ENCODE measurements around the gene TSPEAR.
A peak's percentile ranks its signal among the peaks of the same experiment; 100 is the strongest.

The TSPEAR gene

DNA sequence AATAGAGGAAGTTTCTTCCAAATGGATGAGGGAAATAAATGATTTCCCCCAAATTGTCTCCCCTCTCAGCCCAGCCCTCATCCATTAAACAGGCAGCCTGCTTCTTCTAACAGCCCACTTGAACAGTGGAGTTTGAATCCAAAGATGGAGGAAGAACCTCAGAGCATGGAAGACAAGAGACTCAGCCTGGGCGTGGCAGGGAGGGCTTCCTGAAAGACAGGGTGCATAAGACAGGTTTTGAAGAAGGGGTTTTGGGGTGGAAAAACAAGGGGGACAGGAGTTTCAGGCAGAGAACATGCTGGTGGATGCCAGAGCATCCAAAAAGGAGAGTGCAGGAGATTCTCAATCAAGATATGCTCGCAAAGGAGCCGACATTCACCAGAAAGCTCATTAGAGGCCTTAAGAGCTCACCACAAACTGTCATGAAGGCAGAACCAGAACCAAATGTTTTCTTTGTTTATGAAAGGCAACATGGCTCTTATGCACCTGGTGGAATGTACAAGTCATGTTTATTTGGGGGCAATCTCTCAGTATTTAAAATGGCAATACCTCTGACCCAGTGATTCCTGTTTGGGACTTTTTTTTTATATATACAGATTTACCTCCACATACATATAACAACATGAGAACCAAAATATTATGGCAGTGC, 26.5 kb upstream of the TSPEAR start:
- H3K4me3 Mint-ChIP-seq: no peak overlapping the region
- H3K4me1 Mint-ChIP-seq: peaks cover 35% of the 10 kb centered on the region
- peak overlapping the region in 1 of 3 experiments; percentile 7 for H3K27ac Mint-ChIP-seq
- TF ChIP-seq, protein P1, sequence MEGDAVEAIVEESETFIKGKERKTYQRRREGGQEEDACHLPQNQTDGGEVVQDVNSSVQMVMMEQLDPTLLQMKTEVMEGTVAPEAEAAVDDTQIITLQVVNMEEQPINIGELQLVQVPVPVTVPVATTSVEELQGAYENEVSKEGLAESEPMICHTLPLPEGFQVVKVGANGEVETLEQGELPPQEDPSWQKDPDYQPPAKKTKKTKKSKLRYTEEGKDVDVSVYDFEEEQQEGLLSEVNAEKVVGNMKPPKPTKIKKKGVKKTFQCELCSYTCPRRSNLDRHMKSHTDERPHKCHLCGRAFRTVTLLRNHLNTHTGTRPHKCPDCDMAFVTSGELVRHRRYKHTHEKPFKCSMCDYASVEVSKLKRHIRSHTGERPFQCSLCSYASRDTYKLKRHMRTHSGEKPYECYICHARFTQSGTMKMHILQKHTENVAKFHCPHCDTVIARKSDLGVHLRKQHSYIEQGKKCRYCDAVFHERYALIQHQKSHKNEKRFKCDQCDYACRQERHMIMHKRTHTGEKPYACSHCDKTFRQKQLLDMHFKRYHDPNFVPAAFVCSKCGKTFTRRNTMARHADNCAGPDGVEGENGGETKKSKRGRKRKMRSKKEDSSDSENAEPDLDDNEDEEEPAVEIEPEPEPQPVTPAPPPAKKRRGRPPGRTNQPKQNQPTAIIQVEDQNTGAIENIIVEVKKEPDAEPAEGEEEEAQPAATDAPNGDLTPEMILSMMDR (IDR thresholded peaks at IDR 0.05; ENCODE audit: unreplicated experiment in 3 of 3): no peak
- H3K9me3 Mint-ChIP-seq: no peaks in the 10 kb centered on the region
- peaks cover 10% of the 10 kb centered on the region for H3K27me3 Mint-ChIP-seq (ENCODE audit: low read depth)
- no peaks in the 10 kb centered on the region for H3K36me3 Mint-ChIP-seq (ENCODE audit: low read depth)

DNA sequence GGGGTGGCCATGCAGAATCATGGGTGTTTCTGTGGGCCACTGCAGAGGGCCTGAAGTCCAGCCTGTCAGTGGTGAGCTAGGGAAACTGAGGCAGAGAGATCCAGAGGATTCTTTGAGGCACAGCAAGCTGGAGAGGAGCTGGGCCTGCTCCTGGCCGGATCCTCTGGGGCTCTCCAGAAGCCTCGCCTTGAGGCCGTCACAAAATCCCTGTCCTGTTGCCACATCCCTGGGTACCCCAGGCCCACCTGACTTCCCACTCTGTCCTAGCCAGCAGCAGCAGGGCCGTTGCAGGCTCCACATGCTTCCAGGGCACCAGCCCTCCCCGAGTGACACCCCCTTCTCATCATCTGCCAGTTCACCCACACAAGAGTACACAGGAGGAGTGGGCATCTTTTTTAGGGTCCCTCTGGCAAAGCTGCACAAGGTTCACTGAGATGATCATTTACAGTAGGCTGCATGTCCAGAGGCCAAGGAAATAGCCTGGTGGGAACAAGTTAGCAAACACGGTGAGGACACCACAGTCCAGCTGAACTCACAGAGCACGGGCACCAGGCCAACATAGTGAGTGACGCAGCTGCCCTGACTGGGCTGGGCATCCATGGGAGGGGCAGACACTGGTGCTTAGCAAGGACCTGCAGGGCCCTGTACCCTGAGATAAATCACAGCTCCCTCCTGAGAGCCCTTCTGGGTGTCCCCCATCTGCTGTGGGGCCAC, 25.1 kb upstream of the TSPEAR start:
- Mint-ChIP-seq H3K27me3 (ENCODE audit: low read depth) (peaks cover 10% of the 10 kb centered on the region), H3K4me1 (peaks cover 36% of the 10 kb centered on the region), H3K27ac (peak overlapping the region in 1 of 3 experiments; percentile 73), H3K9me3 (peaks cover 3% of the 10 kb centered on the region), H3K4me3 (no peak overlapping the region), H3K36me3 (ENCODE audit: low read depth) (no peaks in the 10 kb centered on the region)
- TF ChIP-seq, protein P1 (IDR thresholded peaks at IDR 0.05; ENCODE audit: unreplicated experiment in 3 of 3): no peak

DNA sequence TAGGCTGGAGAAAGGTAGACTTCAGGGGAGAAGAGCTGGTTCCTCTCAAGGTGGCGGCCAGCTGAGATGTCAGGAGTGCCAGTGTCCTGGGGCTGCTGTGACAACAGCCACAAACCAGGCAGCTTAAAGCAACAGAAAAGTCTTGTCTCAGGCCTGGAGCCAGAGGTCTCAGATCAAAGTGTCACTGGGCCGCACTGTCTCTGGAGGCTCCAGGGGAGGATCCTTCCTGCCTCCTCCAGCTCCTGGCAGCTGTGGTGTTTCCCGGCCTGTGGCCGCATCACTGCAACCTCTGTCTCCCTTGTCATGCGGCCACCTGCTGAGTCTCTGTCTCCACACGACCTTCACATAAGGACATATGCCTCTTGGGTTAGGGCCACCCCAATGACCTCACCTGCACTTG, 24.4 kb upstream of the TSPEAR start:
- Mint-ChIP-seq H3K4me3 (no peak overlapping the region), H3K27ac (no peak overlapping the region), H3K36me3 (ENCODE audit: low read depth) (no peaks in the 10 kb centered on the region), H3K27me3 (ENCODE audit: low read depth) (peaks cover 10% of the 10 kb centered on the region), H3K9me3 (peaks cover 9% of the 10 kb centered on the region), H3K4me1 (peaks cover 39% of the 10 kb centered on the region)
- TF ChIP-seq, protein P1 (IDR thresholded peaks at IDR 0.05; ENCODE audit: unreplicated experiment in 3 of 3): no peak

DNA sequence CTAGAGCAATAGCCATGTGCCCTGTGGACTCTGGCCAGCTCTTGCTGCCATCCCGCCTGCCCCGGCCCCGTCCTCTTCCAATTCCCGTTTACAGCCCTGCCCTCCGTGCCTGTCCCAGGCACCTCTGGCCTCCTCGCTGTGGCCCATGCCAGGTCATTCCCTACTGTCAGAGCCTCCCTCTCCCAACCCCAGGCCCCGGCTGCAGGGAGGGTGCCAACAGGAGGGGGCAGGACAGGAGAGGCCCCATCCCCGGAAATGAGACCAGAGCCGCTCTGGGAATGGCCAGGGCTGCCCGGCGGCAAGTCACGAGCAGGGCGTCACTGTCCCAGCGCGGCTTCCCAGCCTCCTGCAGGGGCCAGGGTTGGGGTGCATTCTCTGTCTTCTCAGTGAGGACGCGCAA, 23.5 kb upstream of the TSPEAR start:
- TF ChIP-seq, protein P1 (IDR thresholded peaks at IDR 0.05; ENCODE audit: unreplicated experiment in 3 of 3): no peak
- Mint-ChIP-seq H3K27me3 (ENCODE audit: low read depth) (peaks cover 10% of the 10 kb centered on the region), H3K4me1 (peaks cover 32% of the 10 kb centered on the region), H3K36me3 (ENCODE audit: low read depth) (no peaks in the 10 kb centered on the region), H3K9me3 (peaks cover 9% of the 10 kb centered on the region), H3K4me3 (no peak overlapping the region), H3K27ac (no peak overlapping the region)

DNA sequence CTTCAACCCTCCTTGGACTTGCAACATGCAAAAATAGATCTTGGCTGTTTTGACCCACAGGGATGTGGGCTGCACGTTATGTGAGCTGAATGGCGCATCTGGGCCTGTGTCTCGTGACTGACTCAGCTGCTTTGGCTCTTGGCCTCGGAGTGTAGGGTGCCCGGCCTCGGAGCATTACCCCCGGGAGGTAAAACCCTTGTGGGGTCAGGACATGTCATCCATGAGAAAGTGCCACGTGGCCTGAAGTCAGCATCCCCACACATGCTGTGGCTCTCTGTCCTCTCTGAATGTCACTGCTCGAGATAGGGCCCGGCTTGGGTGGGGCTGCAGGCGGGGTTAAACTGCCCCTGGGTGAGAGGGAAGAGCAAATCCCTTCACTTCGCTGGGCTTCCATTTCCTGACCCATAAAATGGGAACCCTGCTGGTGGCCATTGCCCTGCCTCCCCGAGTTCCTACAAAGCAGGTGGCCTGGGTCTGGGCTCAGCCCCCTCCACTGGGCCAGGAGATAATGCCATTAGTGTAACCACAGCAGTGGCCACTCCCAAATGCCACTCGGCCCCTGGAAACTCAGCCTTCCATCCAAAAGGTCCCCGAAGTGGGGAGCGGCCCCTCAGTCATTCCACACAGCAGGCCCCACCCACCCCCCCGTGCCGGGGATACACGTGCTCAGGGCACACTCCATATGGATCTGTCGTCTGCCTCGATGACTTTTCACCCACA, 22.8 kb upstream of the TSPEAR start:
- no peak overlapping the region for H3K4me3 Mint-ChIP-seq
- no peaks in the 10 kb centered on the region for H3K36me3 Mint-ChIP-seq (ENCODE audit: low read depth)
- H3K27me3 Mint-ChIP-seq (ENCODE audit: low read depth): peaks cover 10% of the 10 kb centered on the region
- TF ChIP-seq, protein P1 (IDR thresholded peaks at IDR 0.05; ENCODE audit: unreplicated experiment in 3 of 3): no peak
- peaks cover 30% of the 10 kb centered on the region for H3K4me1 Mint-ChIP-seq
- peaks cover 9% of the 10 kb centered on the region for H3K9me3 Mint-ChIP-seq
- H3K27ac Mint-ChIP-seq: no peak overlapping the region

Measured in nephron (organoid).